ENCODE data around the gene RNF166. TPM values are rescaled to one million over a fixed set of nuclear protein-coding genes. Genes with fewer than 3 reads are reported as not detected.

The RNF166 gene
- total and polyA plus RNA-seq, 2 of the 13 experiments (the other 11 are each of a cell fraction or from before 2014, with no cell fraction given), result 21.4 to 23.0 TPM

GRCh38 chr16:88743693-88744576, 37.7 kb upstream of the RNF166 start (continued):
- TF ChIP-seq MED13 (CRISPR knock-in tag; IDR thresholded peaks at IDR 0.05) (no peak), NPAS2 (CRISPR knock-in tag; IDR thresholded peaks at IDR 0.05; ENCODE audit: borderline replicate concordance) (no peak), AHR (CRISPR knock-in tag; IDR thresholded peaks at IDR 0.05) (no peak), ZNF674 (CRISPR knock-in tag; IDR thresholded peaks at IDR 0.05; ENCODE audit: low read depth) (no peak), PHB2 (IDR thresholded peaks at IDR 0.05; ENCODE audit: partially characterized antibody) (no peak), ATF7-NPFF (CRISPR knock-in tag; IDR thresholded peaks at IDR 0.05; ENCODE audit: low read depth) (no peak), ZNF839 (CRISPR knock-in tag; IDR thresholded peaks at IDR 0.05; ENCODE audit: borderline replicate concordance) (no peak), ZNF431 (CRISPR knock-in tag; IDR thresholded peaks at IDR 0.05; ENCODE audit: borderline replicate concordance, low read depth) (no peak), TOE1 (CRISPR knock-in tag; IDR thresholded peaks at IDR 0.05) (no peak), RBFOX2 (IDR thresholded peaks at IDR 0.05; ENCODE audit: low read depth, low read length) (no peak), RBM39 (IDR thresholded peaks at IDR 0.05; ENCODE audit: low read depth, low read length, poor library complexity, severe bottlenecking) (no peak), YEATS2 (CRISPR knock-in tag; IDR thresholded peaks at IDR 0.05; ENCODE audit: borderline replicate concordance) (no peak), ZGPAT (CRISPR knock-in tag; IDR thresholded peaks at IDR 0.05) (no peak), MYNN (CRISPR knock-in tag; IDR thresholded peaks at IDR 0.05; ENCODE audit: low read depth) (no peak), BORCS8-MEF2B (CRISPR knock-in tag; IDR thresholded peaks at IDR 0.05) (peak; percentile 77; the same call in 1 of the 2 replicates)
- TF ChIP-seq, protein P1, sequence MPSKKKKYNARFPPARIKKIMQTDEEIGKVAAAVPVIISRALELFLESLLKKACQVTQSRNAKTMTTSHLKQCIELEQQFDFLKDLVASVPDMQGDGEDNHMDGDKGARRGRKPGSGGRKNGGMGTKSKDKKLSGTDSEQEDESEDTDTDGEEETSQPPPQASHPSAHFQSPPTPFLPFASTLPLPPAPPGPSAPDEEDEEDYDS (CRISPR knock-in tag; IDR thresholded peaks at IDR 0.05), result no peak
